Panc1 (cell line): ENCODE results near the gene CAMTA2.

Source experiments
- SIN3A ChIP-seq: IDR thresholded peaks from 2 replicates; pipeline ENCODE4 v1.6.1; 2012; ENCODE audit warnings: low read depth, mild to moderate bottlenecking, low read length, moderate library complexity, borderline replicate concordance; ENCODE audit not compliant: insufficient read depth
- TF ChIP-seq, protein P1 (sequence below): fragments of 450-650 bp; IDR thresholded peaks from 2 replicates; pipeline ENCODE4 v1.5.1; 2017; ENCODE audit warnings: mild to moderate bottlenecking

GRCh38 chr17:5011928-5012327 is 24.5 kb upstream of the CAMTA2 start:
- TF ChIP-seq SIN3A: no peak
- TF ChIP-seq, protein P1, sequence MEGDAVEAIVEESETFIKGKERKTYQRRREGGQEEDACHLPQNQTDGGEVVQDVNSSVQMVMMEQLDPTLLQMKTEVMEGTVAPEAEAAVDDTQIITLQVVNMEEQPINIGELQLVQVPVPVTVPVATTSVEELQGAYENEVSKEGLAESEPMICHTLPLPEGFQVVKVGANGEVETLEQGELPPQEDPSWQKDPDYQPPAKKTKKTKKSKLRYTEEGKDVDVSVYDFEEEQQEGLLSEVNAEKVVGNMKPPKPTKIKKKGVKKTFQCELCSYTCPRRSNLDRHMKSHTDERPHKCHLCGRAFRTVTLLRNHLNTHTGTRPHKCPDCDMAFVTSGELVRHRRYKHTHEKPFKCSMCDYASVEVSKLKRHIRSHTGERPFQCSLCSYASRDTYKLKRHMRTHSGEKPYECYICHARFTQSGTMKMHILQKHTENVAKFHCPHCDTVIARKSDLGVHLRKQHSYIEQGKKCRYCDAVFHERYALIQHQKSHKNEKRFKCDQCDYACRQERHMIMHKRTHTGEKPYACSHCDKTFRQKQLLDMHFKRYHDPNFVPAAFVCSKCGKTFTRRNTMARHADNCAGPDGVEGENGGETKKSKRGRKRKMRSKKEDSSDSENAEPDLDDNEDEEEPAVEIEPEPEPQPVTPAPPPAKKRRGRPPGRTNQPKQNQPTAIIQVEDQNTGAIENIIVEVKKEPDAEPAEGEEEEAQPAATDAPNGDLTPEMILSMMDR: no peak
